Smooth muscle cell (in vitro differentiated cells): ENCODE data around the gene APCS. TPM values are rescaled to one million over a fixed set of nuclear protein-coding genes. Genes with fewer than 3 reads are reported as not detected.

Experiments used
- DNase-seq: peaks from one replicate; lab custom pipeline; 2025; ENCODE audit not compliant: unreplicated experiment; lab: John Stamatoyannopoulos, UW
- H2AFZ ChIP-seq: fragments of 200-600 bp; sonication (generic); 2 replicates; pipeline ENCODE4 v1.6.0; 2016; ENCODE audit warnings: antibody characterized with exemption, low read depth, mild to moderate bottlenecking
- H3F3A ChIP-seq: fragments of 200-600 bp; sonication (generic); 2 replicates; pipeline ENCODE4 v1.6.0; 2017; ENCODE audit warnings: antibody characterized with exemption, low read depth
- H3K27ac ChIP-seq: fragments of 200-600 bp; sonication (generic); 2 replicates; pipeline ENCODE4 v1.5.1; 2016; ENCODE audit warnings: low read depth, mild to moderate bottlenecking
- H3K27me3 ChIP-seq: fragments of 200-600 bp; sonication (generic); 2 replicates; pipeline ENCODE4 v1.6.1; 2016; ENCODE audit warnings: low read depth, mild to moderate bottlenecking
- H3K36me3 ChIP-seq: fragments of 200-600 bp; sonication (generic); 2 replicates; pipeline ENCODE4 v1.5.1; 2016; ENCODE audit warnings: low read depth
- H3K4me1 ChIP-seq: fragments of 200-600 bp; sonication (generic); 2 replicates; pipeline ENCODE4 v1.5.1; 2016; ENCODE audit warnings: low read depth
- H3K4me2 ChIP-seq: fragments of 200-600 bp; sonication (generic); 2 replicates; pipeline ENCODE4 v1.6.0; 2016; ENCODE audit warnings: mild to moderate bottlenecking
- H3K4me3 ChIP-seq: fragments of 200-600 bp; sonication (generic); 2 replicates; pipeline ENCODE4 v1.5.1; 2016; ENCODE audit warnings: mild to moderate bottlenecking
- H3K79me2 ChIP-seq: fragments of 200-600 bp; sonication (generic); 2 replicates; pipeline ENCODE4 v1.6.0; 2016; ENCODE audit warnings: low read depth, mild to moderate bottlenecking
- H3K9ac ChIP-seq: fragments of 200-600 bp; sonication (generic); 2 replicates; pipeline ENCODE4 v1.6.0; 2016; ENCODE audit warnings: low read depth
- H3K9me3 ChIP-seq: fragments of 200-600 bp; sonication (generic); replicated peaks from 2 replicates; pipeline ENCODE4 v1.5.1; 2016; ENCODE audit warnings: low read depth
- H4K20me1 ChIP-seq: fragments of 200-600 bp; sonication (generic); 2 replicates; pipeline ENCODE4 v1.6.0; 2016; ENCODE audit warnings: low read depth
- WGBS: methylation state at CpG from one replicate; pipeline ENCODE4 v1.1.7; 2016; ENCODE audit warnings: low lambda C conversion rate; 5-methylcytosine and 5-hydroxymethylcytosine counted together
- polyA plus RNA-seq: library from polyadenylated mRNA; unstranded; fragments of >200 nt; fragmentation: Nextera tagmentation; extraction: Ambion mirVana; gene quantifications from 2 replicates; pipeline ENCODE4 v1.2.1, GENCODE V29; 2016
- total RNA-seq: library from RNA; depleted of rRNA; stranded (reverse); fragments of >200 nt; gene quantifications from 2 replicates; pipeline ENCODE4 v1.2.3, GENCODE V29; 2014
- TF ChIP-seq, protein P1 (sequence below): fragments of 200-600 bp; sonication (generic); IDR thresholded peaks from 2 replicates; pipeline ENCODE4 v1.5.1; 2017; ENCODE audit warnings: borderline replicate concordance, mild to moderate bottlenecking, antibody characterized with exemption; ENCODE audit not compliant: insufficient read depth, poor library complexity, severe bottlenecking

APCS gene
- total and polyA plus RNA-seq, 2 experiments from 2014 or later, result not detected

- TF ChIP-seq, protein P1, sequence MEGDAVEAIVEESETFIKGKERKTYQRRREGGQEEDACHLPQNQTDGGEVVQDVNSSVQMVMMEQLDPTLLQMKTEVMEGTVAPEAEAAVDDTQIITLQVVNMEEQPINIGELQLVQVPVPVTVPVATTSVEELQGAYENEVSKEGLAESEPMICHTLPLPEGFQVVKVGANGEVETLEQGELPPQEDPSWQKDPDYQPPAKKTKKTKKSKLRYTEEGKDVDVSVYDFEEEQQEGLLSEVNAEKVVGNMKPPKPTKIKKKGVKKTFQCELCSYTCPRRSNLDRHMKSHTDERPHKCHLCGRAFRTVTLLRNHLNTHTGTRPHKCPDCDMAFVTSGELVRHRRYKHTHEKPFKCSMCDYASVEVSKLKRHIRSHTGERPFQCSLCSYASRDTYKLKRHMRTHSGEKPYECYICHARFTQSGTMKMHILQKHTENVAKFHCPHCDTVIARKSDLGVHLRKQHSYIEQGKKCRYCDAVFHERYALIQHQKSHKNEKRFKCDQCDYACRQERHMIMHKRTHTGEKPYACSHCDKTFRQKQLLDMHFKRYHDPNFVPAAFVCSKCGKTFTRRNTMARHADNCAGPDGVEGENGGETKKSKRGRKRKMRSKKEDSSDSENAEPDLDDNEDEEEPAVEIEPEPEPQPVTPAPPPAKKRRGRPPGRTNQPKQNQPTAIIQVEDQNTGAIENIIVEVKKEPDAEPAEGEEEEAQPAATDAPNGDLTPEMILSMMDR, result no peak
- 78% methylated on average over 3 of the region's 3 CpGs for WGBS
- H3K27ac ChIP-seq, result no peak overlapping the region
- H3K36me3 ChIP-seq, result no peaks in the 10 kb centered on the region
- H3K9me3 ChIP-seq, result peaks cover 9% of the 10 kb centered on the region
- no peak for DNase-seq
- H3K79me2 ChIP-seq, result no peaks in the 10 kb centered on the region
- H3F3A ChIP-seq, result no peaks in the 10 kb centered on the region
- no peak overlapping the region for H3K4me3 ChIP-seq
- H3K4me1 ChIP-seq, result no peaks in the 10 kb centered on the region
- no peaks in the 10 kb centered on the region for H4K20me1 ChIP-seq
- H3K27me3 ChIP-seq, result no peaks in the 10 kb centered on the region
- H3K4me2 ChIP-seq, result no peak overlapping the region
- H2AFZ ChIP-seq, result no peak overlapping the region
- no peak overlapping the region for H3K9ac ChIP-seq
These were observed 13.3 kb downstream of the APCS start for GRCh38 chr1:159600894-159601293.

DNA sequence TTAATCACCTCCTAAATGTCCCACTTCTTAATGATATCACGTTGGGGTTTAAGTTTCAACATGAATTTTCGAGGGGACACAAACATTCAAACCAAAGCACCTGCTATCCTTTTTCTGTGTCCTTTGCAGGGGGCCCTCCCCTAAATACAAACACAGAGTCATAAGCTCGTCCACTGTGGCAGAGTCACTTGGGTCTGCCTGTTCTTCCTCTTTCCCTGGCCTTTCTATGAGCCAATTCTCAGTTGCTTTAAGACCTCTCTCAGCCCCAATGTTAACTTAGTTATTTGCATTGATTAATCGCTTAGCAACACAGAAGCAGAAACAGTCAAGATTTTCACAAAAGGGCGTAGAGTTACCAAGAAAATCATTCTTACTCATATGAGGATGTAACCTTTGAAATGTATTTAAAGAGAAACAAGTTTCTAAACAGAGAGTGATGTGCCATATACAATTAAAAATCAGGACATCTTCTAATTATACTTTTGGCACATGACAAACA lies 14.9 kb downstream of the APCS start:
- Histone ChIP-seq H3K36me3 (no peaks in the 10 kb centered on the region), H3K4me3 (no peak overlapping the region), H3K4me1 (no peaks in the 10 kb centered on the region), H3K27ac (no peak overlapping the region), H3K4me2 (no peak overlapping the region), H3K9me3 (peaks cover 9% of the 10 kb centered on the region), H2AFZ (no peak overlapping the region), H3K9ac (no peak overlapping the region), H3K79me2 (no peaks in the 10 kb centered on the region), H3K27me3 (no peaks in the 10 kb centered on the region), H4K20me1 (no peaks in the 10 kb centered on the region), H3F3A (no peaks in the 10 kb centered on the region)
- WGBS, result 41% methylated on average over 5 of the region's 5 CpGs
- TF ChIP-seq, protein P1, result no peak
- DNase-seq, result no peak

DNA sequence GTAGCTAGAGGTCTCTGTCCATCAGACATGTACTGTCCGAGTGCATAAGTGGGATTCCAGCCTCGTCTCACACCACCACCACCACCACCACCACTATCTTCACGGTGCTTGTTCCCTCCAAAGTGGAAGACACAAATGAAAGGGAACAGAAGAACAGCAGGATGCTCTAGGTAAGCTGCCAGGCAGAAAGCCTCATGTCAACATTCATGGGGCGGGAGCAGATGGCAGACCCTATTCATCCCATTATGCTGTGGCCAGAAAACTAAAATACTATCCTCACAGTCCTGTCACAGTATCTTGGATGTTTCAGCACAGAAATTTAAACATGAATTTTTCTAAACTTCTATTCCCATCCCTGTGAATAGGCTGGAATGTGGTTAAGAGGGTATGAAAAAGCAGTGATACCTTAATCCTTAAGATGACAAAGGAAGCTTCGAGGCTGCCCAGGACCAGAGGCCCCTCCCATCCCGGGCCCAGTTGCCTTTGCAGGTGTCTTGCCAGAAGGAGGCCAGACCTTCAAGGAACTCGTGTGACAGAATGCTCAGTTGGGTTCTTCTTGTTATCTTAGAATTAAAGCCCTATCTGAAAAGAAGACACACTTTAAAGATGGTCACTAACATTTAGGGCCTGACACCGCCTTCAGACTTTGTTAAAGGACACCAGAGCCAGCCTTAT lies 24.7 kb downstream of the APCS start:
- no peak overlapping the region for H3K4me2 ChIP-seq
- peaks cover 3% of the 10 kb centered on the region for H3K9me3 ChIP-seq
- H2AFZ ChIP-seq, result no peak overlapping the region
- no peaks in the 10 kb centered on the region for H3K4me1 ChIP-seq
- H3K27me3 ChIP-seq, result no peaks in the 10 kb centered on the region
- H3K79me2 ChIP-seq, result no peaks in the 10 kb centered on the region
- no peak overlapping the region for H3K27ac ChIP-seq
- no peak overlapping the region for H3K4me3 ChIP-seq
- no peaks in the 10 kb centered on the region for H3K36me3 ChIP-seq
- no peaks in the 10 kb centered on the region for H3F3A ChIP-seq
- H4K20me1 ChIP-seq, result no peaks in the 10 kb centered on the region
- TF ChIP-seq, protein P1, result no peak
- no peak overlapping the region for H3K9ac ChIP-seq
- WGBS, result 60% methylated on average over 8 of the region's 8 CpGs
- DNase-seq, result no peak

GRCh38 chr1:159632922-159633321 lies 45.3 kb downstream of the APCS start:
- Histone ChIP-seq H3F3A (no peaks in the 10 kb centered on the region), H3K27ac (no peak overlapping the region), H3K9me3 (peaks cover 4% of the 10 kb centered on the region), H3K4me3 (no peak overlapping the region), H3K79me2 (no peaks in the 10 kb centered on the region), H4K20me1 (no peaks in the 10 kb centered on the region), H2AFZ (no peak overlapping the region), H3K4me1 (no peaks in the 10 kb centered on the region), H3K27me3 (no peaks in the 10 kb centered on the region), H3K36me3 (no peaks in the 10 kb centered on the region), H3K4me2 (no peak overlapping the region), H3K9ac (no peak overlapping the region)
- DNase-seq, result no peak
- TF ChIP-seq, protein P1, result no peak
